B cell (primary cell): ENCODE data around the gene CD163L1. TPM values are rescaled to one million over a fixed set of nuclear protein-coding genes. Genes with fewer than 3 reads are reported as not detected.
"Not testable (repeated sequence)": the region's sequence is repeated elsewhere in the genome, so short reads cannot be mapped to it uniquely, and the experiment has no call there.

Experiments used
- ATAC-seq: fragments of 200-7000 bp; cut with Tn5 transposase; one replicate; pipeline ENCODE4 v1.10.0; 2021; ENCODE audit warnings: low read depth, mild to moderate bottlenecking, moderate number of reproducible peaks, moderate library complexity
- CTCF ChIA-PET: fragments of 350-600 bp; sonication (Branson Sonifier 250); formaldehyde crosslinking; loops from one replicate; lab custom pipeline; 2021; ENCODE audit warnings: antibody characterized with exemption, inconsistent platforms; lab: Charles Lee
- POLR2A ChIA-PET: fragments of 350-600 bp; sonication (Branson Sonifier 250); formaldehyde crosslinking; loops from one replicate; lab custom pipeline; 2021; ENCODE audit warnings: antibody characterized with exemption; lab: Charles Lee
- DNase-seq: peaks from one replicate; pipeline ENCODE4 v3.0.0; 2013
- H2AFZ ChIP-seq: 2 replicates; pipeline ENCODE4 v1.6.1; 2012; ENCODE audit warnings: mild to moderate bottlenecking, low read depth, low read length; ENCODE audit not compliant: insufficient read depth, poor library complexity, severe bottlenecking
- H3K27ac ChIP-seq, 2 donors: 1 replicate in 1 of 2; 2 replicates in 1 of 2; pipeline ENCODE4 v1.5.1; 2012 to 2013; ENCODE audit warnings: low read length in 2 of 2, mild to moderate bottlenecking in 2 of 2, moderate library complexity in 1 of 2
- H3K27me3 ChIP-seq, 4 experiments: fragments of 200-600 bp in 1 of 4; sonication (generic) in 1 of 4; replicated peaks in 1 of 4; 1 replicate in 2 of 4; 2 replicates in 2 of 4; pipeline versions ENCODE4 v1.6.1 to v1.7.0; 2013 to 2016; ENCODE audit warnings: low read length in 3 of 4, mild to moderate bottlenecking in 2 of 4, mixed read lengths in 1 of 4, moderate library complexity in 1 of 4; ENCODE audit not compliant: insufficient read depth in 4 of 4, control insufficient read depth in 3 of 4; ENCODE audit errors: control extremely low read depth in 1 of 4
- H3K36me3 ChIP-seq, 2 experiments: replicated peaks in 1 of 2; 1 replicate in 1 of 2; 2 replicates in 1 of 2; pipeline versions ENCODE4 v1.6.1 to v1.7.1; 2013; ENCODE audit warnings: low read length in 1 of 2; ENCODE audit not compliant: insufficient read depth in 2 of 2, control insufficient read depth in 1 of 2; ENCODE audit errors: control extremely low read depth in 1 of 2, extremely low read depth in 1 of 2
- H3K4me1 ChIP-seq, 2 donors: fragments of 200-600 bp in 1 of 2; sonication (generic) in 1 of 2; 1 replicate in 1 of 2; 2 replicates in 1 of 2; pipeline versions ENCODE4 v1.5.1 to v1.6.1; 2013 to 2017; ENCODE audit warnings: low read length in 2 of 2; ENCODE audit not compliant: control insufficient read depth in 2 of 2, insufficient read depth in 2 of 2
- H3K4me2 ChIP-seq: replicated peaks from 2 replicates; pipeline ENCODE3; 2012; ENCODE audit warnings: mild to moderate bottlenecking, low read depth, low read length; ENCODE audit not compliant: poor library complexity, severe bottlenecking
- H3K4me3 ChIP-seq, 5 experiments: fragments of 200-600 bp in 1 of 5; sonication (generic) in 1 of 5; 1 replicate in 3 of 5; 2 replicates in 2 of 5; pipeline versions ENCODE4 v1.5.1 to v1.7.0; 2011 to 2016; ENCODE audit warnings: low read length in 4 of 5, mild to moderate bottlenecking in 4 of 5, low read depth in 2 of 5, control low read depth in 1 of 5, moderate library complexity in 1 of 5; ENCODE audit not compliant: insufficient read depth in 1 of 5; ENCODE audit errors: control extremely low read depth in 1 of 5, extremely low read depth in 1 of 5
- H3K79me2 ChIP-seq: fragments of 200-600 bp; sonication (generic); one replicate; pipeline ENCODE4 v1.6.0; 2016; ENCODE audit warnings: low read length; ENCODE audit not compliant: control insufficient read depth, insufficient read depth
- H3K9ac ChIP-seq: fragments of 200-600 bp; sonication (generic); 2 replicates; pipeline ENCODE4 v1.6.1; 2017; ENCODE audit warnings: mild to moderate bottlenecking, low read length, moderate library complexity
- H3K9me3 ChIP-seq, 3 donors: one replicate each; pipeline versions ENCODE4 v1.6.1 to v1.7.1; 2013; ENCODE audit warnings: low read length in 2 of 3; ENCODE audit not compliant: control insufficient read depth in 2 of 3, insufficient read depth in 1 of 3; ENCODE audit errors: control extremely low read depth in 1 of 3
- H4K20me1 ChIP-seq: 2 replicates; pipeline ENCODE4 v1.6.0; 2012; ENCODE audit warnings: mild to moderate bottlenecking, low read length; ENCODE audit not compliant: insufficient read depth, control insufficient read depth, poor library complexity, severe bottlenecking
- H3K27ac Mint-ChIP-seq: one replicate; pipeline ENCODE4 v1.8.0; 2021; ENCODE audit warnings: mixed read lengths
- H3K27me3 Mint-ChIP-seq: one replicate; pipeline ENCODE4 v1.8.0; 2021; ENCODE audit warnings: mixed read lengths
- H3K4me1 Mint-ChIP-seq: one replicate; pipeline ENCODE4 v1.8.0; 2021; ENCODE audit warnings: mixed read lengths
- H3K4me3 Mint-ChIP-seq: one replicate; pipeline ENCODE4 v1.8.0; 2021; ENCODE audit warnings: mixed read lengths
- H3K9me3 Mint-ChIP-seq: one replicate; pipeline ENCODE4 v1.8.0; 2022; ENCODE audit warnings: mixed read lengths; ENCODE audit not compliant: insufficient read depth
- CTCF ChIP-seq: fragments of 200-600 bp; IDR thresholded peaks from one replicate; pipeline ENCODE4 v1.8.0; 2022; ENCODE audit warnings: antibody characterized with exemption, mild to moderate bottlenecking
- EZH2 ChIP-seq: IDR thresholded peaks from 2 replicates; pipeline ENCODE4 v1.6.1; 2012; ENCODE audit warnings: borderline replicate concordance, low read depth, mild to moderate bottlenecking, moderate library complexity, low read length; ENCODE audit not compliant: insufficient read depth, poor library complexity, severe bottlenecking
- WGBS: methylation state at CpG from one replicate; pipeline ENCODE4 v1.1.5; 2013; ENCODE audit warnings: missing lambda C conversion rate; ENCODE audit not compliant: insufficient coverage; 5-methylcytosine and 5-hydroxymethylcytosine counted together
- intact Hi-C: fragments of 100-400 bp; cut with micrococcal nuclease; formaldehyde crosslinking; loops from one replicate; pipeline ENCODE4 v1.10.0; 2022
- polyA plus RNA-seq: library from polyadenylated mRNA; depleted of rRNA; stranded (reverse); fragments of >200 nt; gene quantifications from 2 replicates; pipeline ENCODE4 v1.2.3, GENCODE V29; 2012
- total RNA-seq, 2 donors: library from RNA; stranded (reverse); fragments of 120-200 nt in 1 of 2; gene quantifications; 1 replicate in 1 of 2; 2 replicates in 1 of 2; pipeline versions ENCODE4 v1.2.3 to v1.2.4, GENCODE V29; 2013 to 2022

Gene CD163L1
- total and polyA plus RNA-seq, 2 donors (not counting 1 experiment from before 2014, with no cell fraction given): 0.32 TPM; not detected in 1

GRCh38 chr12:7339675-7340074 is 104.3 kb downstream of the CD163L1 start:
- Mint-ChIP-seq H3K27me3 (no peaks in the 10 kb centered on the region), H3K4me1 (no peaks in the 10 kb centered on the region), H3K27ac (no peak overlapping the region), H3K9me3 (no peaks in the 10 kb centered on the region), H3K4me3 (no peak overlapping the region)
- H3K4me3 ChIP-seq: no peak overlapping the region
- TF ChIP-seq CTCF (no peak), EZH2 (no peak)
- DNase-seq: no peak
- no peaks in the 10 kb centered on the region for H3K36me3 ChIP-seq
- POLR2A ChIA-PET: no interaction called here
- no peaks in the 10 kb centered on the region for H3K4me1 ChIP-seq
- H4K20me1 ChIP-seq: no peaks in the 10 kb centered on the region
- ATAC-seq: no peak
- CTCF ChIA-PET: no interaction called here
- no peak overlapping the region for H3K9ac ChIP-seq
- no CpG with 5 or more reads among the region's 1 CpG for WGBS
- no peak overlapping the region for H2AFZ ChIP-seq
- intact Hi-C loops: no loop called here
- H3K79me2 ChIP-seq: no peaks in the 10 kb centered on the region
- no peak overlapping the region for H3K27ac ChIP-seq
- no peak overlapping the region for H3K4me2 ChIP-seq
- no peaks in the 10 kb centered on the region for H3K27me3 ChIP-seq
- peaks cover 0 to 8% (median 0%) of the 10 kb centered on the region in 3 donors for H3K9me3 ChIP-seq

- POLR2A ChIA-PET, H3K4me1 Mint-ChIP-seq, H3K27me3 ChIP-seq, H3K27me3 Mint-ChIP-seq, H3K4me3 Mint-ChIP-seq, DNase-seq, CTCF ChIA-PET, H3K9me3 Mint-ChIP-seq, intact Hi-C loops, H3K9ac ChIP-seq, H3K36me3 ChIP-seq, H3K27ac Mint-ChIP-seq, H3K27ac ChIP-seq, H3K4me3 ChIP-seq, H4K20me1 ChIP-seq, H3K4me2 ChIP-seq, H3K79me2 ChIP-seq, H3K4me1 ChIP-seq, H2AFZ ChIP-seq, H3K9me3 ChIP-seq, ATAC-seq: not testable (repeated sequence)
- no CpG with 5 or more reads among the region's 5 CpGs for WGBS
These were observed 106.2 kb downstream of the CD163L1 start for GRCh38 chr12:7337790-7338189.
